Common myeloid progenitor, CD34-positive (primary cell): Measurements from ENCODE around the gene ATP5PO.
A peak's percentile ranks its signal among the peaks of the same experiment; 100 is the strongest.
"Not testable (repeated sequence)": the region's sequence is repeated elsewhere in the genome, so short reads cannot be mapped to it uniquely, and the experiment has no call there.

Experiments
- CTCF ChIA-PET: fragments of 350-600 bp; sonication (Branson Sonifier 250); formaldehyde crosslinking; loops from one replicate; lab custom pipeline; 2021; ENCODE audit warnings: antibody characterized with exemption; lab: Charles Lee
- POLR2A ChIA-PET: fragments of 350-600 bp; sonication (Branson Sonifier 250); formaldehyde crosslinking; loops from one replicate; lab custom pipeline; 2021; ENCODE audit warnings: antibody characterized with exemption; lab: Charles Lee
- DNase-seq, 3 donors: peaks; one replicate each; pipeline versions ENCODE4 v3.0.0 to v3.0.0-alpha.2; 2013
- H3K27ac ChIP-seq, 2 experiments: 1 replicate in 1 of 2; 2 replicates in 1 of 2; pipeline ENCODE4 v1.7.0; 2013; ENCODE audit warnings: inconsistent platforms in 2 of 2, low read length in 2 of 2, mild to moderate bottlenecking in 2 of 2, low read depth in 1 of 2, moderate library complexity in 1 of 2; ENCODE audit not compliant: severe bottlenecking in 2 of 2, insufficient read depth in 1 of 2, poor library complexity in 1 of 2
- H3K27me3 ChIP-seq, 5 experiments: replicated peaks in 2 of 5; 1 replicate in 3 of 5; 2 replicates in 2 of 5; pipeline versions ENCODE4 v1.6.1 to v1.7.0; 2013; ENCODE audit warnings: low read length in 4 of 5, mild to moderate bottlenecking in 2 of 5, moderate library complexity in 2 of 5, inconsistent platforms in 1 of 5; ENCODE audit not compliant: insufficient read depth in 5 of 5, control insufficient read depth in 4 of 5
- H3K36me3 ChIP-seq, 4 experiments: 1 replicate in 2 of 4; 2 replicates in 2 of 4; pipeline versions ENCODE4 v1.6.1 to v1.7.0; 2013; ENCODE audit warnings: low read length in 3 of 4, control low read depth in 1 of 4, mild to moderate bottlenecking in 1 of 4; ENCODE audit not compliant: control insufficient read depth in 4 of 4, insufficient read depth in 4 of 4
- H3K4me1 ChIP-seq, 4 experiments: 1 replicate in 3 of 4; 2 replicates in 1 of 4; pipeline versions ENCODE4 v1.6.1 to v1.7.1; 2013; ENCODE audit warnings: low read length in 3 of 4, mild to moderate bottlenecking in 3 of 4, control low read depth in 1 of 4, inconsistent platforms in 1 of 4, moderate library complexity in 1 of 4; ENCODE audit not compliant: control insufficient read depth in 4 of 4, insufficient read depth in 4 of 4; ENCODE audit errors: control extremely low read depth in 1 of 4
- H3K4me3 ChIP-seq, 7 experiments: 1 replicate in 4 of 7; 2 replicates in 3 of 7; pipeline versions ENCODE4 v1.5.1 to v1.7.0; 2013; ENCODE audit warnings: mild to moderate bottlenecking in 7 of 7, low read length in 6 of 7, moderate library complexity in 6 of 7, inconsistent platforms in 2 of 7, low read depth in 2 of 7, control low read depth in 1 of 7; ENCODE audit not compliant: insufficient read depth in 4 of 7, control insufficient read depth in 1 of 7; ENCODE audit errors: extremely low read depth in 1 of 7
- H3K9me3 ChIP-seq, 5 experiments: 1 replicate in 4 of 5; 2 replicates in 1 of 5; pipeline versions ENCODE4 v1.6.1 to v1.7.1; 2013; ENCODE audit warnings: low read length in 4 of 5, mild to moderate bottlenecking in 2 of 5, inconsistent platforms in 1 of 5, low read depth in 1 of 5, moderate library complexity in 1 of 5; ENCODE audit not compliant: control insufficient read depth in 4 of 5, insufficient read depth in 2 of 5; ENCODE audit errors: control extremely low read depth in 1 of 5
- WGBS: methylation state at CpG from one replicate; pipeline ENCODE4 v1.1.5; 2013; ENCODE audit not compliant: insufficient coverage; 5-methylcytosine and 5-hydroxymethylcytosine counted together

ATP5PO gene

DNA sequence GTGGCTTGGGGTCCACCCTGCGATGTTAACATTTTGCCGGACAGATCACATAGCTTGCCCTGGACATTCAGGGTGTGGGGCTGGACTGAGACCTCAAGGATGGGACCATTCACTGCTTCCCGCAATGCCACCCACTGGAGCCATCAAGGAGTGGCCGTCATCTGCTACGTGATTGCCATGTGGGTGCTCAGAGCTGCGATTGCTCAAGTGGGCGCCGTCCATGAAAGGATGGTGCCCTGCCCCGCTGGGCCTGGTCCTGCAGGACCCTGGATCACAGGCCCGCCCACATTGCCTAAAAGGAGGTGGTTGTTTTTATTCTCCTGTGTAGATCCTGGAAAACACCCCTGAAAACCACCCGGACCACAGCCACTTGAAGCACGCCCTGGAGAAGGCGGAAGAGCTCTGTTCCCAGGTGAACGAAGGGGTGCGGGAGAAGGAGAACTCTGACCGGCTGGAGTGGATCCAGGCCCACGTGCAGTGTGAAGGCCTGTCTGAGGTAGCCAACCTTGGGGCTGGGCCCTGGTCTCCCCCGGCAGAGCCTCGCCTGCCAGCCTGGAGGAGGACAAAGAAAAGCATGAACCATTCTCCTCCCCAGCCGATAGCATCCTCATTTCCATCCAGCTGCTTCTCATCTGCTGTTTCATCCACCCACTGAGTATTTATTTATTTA is 40.4 kb downstream of the ATP5PO start:
- Histone ChIP-seq H3K4me3 (no peak overlapping the region), H3K4me1 (no peaks in the 10 kb centered on the region), H3K9me3 (no peaks in the 10 kb centered on the region), H3K27me3 (peaks cover 0 to 2% (median 0%) of the 10 kb centered on the region in 5 experiments), H3K27ac (no peak overlapping the region), H3K36me3 (no peaks in the 10 kb centered on the region)
- ChIA-PET CTCF (no interaction called here), POLR2A (no interaction called here)
- no peak for DNase-seq
- 96% methylated on average over 17 of the region's 20 CpGs for WGBS

DNA sequence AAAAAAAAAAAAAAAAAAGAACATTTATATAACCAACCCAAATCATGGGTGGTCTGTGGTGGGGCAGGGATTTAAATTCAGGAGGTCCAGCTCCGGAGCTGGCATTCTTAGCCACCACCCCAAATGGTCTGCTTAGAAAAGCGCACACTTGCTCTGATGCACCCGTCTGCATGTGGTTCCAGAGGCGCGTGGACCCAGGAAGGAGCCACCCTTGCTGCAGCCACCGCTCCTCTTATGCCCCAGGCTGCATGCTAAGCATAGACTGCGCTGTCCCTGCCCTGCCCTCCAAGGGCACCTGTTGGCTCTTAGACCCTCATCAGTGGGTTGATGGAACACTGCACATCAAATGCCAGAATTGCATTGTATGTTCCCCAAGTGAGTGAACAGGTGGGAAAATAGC is 41.4 kb downstream of the ATP5PO start:
- Histone ChIP-seq H3K36me3 (no peaks in the 10 kb centered on the region), H3K4me1 (no peaks in the 10 kb centered on the region), H3K27ac (no peak overlapping the region), H3K27me3 (peaks cover 0 to 2% (median 0%) of the 10 kb centered on the region in 5 experiments), H3K4me3 (no peak overlapping the region), H3K9me3 (no peaks in the 10 kb centered on the region)
- POLR2A ChIA-PET = no interaction called here
- CTCF ChIA-PET = no interaction called here
- no peak for DNase-seq
- 98% methylated on average over 4 of the region's 7 CpGs for WGBS

GRCh38 chr21:33872881-33873515 is 42.6 kb downstream of the ATP5PO start:
- H3K4me3 ChIP-seq = no peak overlapping the region
- H3K27me3 ChIP-seq = peaks cover 0 to 2% (median 0%) of the 10 kb centered on the region in 5 experiments
- CTCF ChIA-PET = no interaction called here
- H3K27ac ChIP-seq = no peak overlapping the region
- POLR2A ChIA-PET = no interaction called here
- no peaks in the 10 kb centered on the region for H3K9me3 ChIP-seq
- no peak for DNase-seq
- H3K4me1 ChIP-seq = no peaks in the 10 kb centered on the region
- WGBS = 100% methylated on average over 4 of the region's 4 CpGs
- H3K36me3 ChIP-seq = no peaks in the 10 kb centered on the region

- ChIA-PET POLR2A (no interaction called here), CTCF (no interaction called here)
- Histone ChIP-seq H3K36me3 (no peaks in the 10 kb centered on the region), H3K27ac (no peak overlapping the region), H3K27me3 (no peaks in the 10 kb centered on the region), H3K4me3 (no peak overlapping the region), H3K9me3 (no peaks in the 10 kb centered on the region), H3K4me1 (no peaks in the 10 kb centered on the region)
- 97% methylated on average over 4 of the region's 5 CpGs for WGBS
- no peak for DNase-seq
Observed at GRCh38 chr21:33871171-33871570, 44.4 kb downstream of the ATP5PO start.

GRCh38 chr21:33870768-33871167 is 44.8 kb downstream of the ATP5PO start:
- Histone ChIP-seq H3K4me1 (no peaks in the 10 kb centered on the region), H3K4me3 (no peak overlapping the region), H3K27me3 (no peaks in the 10 kb centered on the region), H3K36me3 (no peaks in the 10 kb centered on the region), H3K27ac (no peak overlapping the region), H3K9me3 (no peaks in the 10 kb centered on the region)
- ChIA-PET CTCF (no interaction called here), POLR2A (no interaction called here)
- WGBS = 95% methylated on average over 4 of the region's 4 CpGs
- DNase-seq = no peak

- Histone ChIP-seq H3K36me3 (no peaks in the 10 kb centered on the region), H3K27me3 (no peaks in the 10 kb centered on the region), H3K4me3 (no peak overlapping the region), H3K27ac (no peak overlapping the region), H3K9me3 (no peaks in the 10 kb centered on the region), H3K4me1 (no peaks in the 10 kb centered on the region)
- CTCF ChIA-PET = no interaction called here
- no peak for DNase-seq
- POLR2A ChIA-PET = no interaction called here
Observed at GRCh38 chr21:33869873-33870272, 45.7 kb downstream of the ATP5PO start.

DNA sequence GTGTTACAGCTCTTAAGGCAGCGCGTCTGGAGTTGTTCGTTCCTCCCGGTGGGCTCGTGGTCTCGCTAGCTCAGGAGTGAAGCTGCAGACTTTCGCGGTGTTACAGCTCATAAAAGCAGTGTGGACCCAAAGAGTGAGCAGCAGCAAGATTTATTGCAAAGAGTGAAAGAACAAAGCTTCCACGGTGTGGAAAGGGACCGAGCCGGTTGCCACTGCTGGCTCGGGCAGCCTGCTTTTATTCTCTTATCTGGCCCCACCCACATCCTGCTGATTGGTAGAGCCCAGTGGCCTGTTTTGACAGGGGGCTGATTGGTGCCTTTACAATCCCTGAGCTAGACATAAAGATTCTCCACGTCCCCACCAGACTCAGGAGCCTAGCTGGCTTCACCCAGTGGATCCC is 47.7 kb downstream of the ATP5PO start:
- CTCF ChIA-PET, H3K27me3 ChIP-seq, POLR2A ChIA-PET, H3K9me3 ChIP-seq, H3K27ac ChIP-seq, H3K36me3 ChIP-seq, H3K4me1 ChIP-seq: not testable (repeated sequence)
- DNase-seq = peak in 1 of 3 donors; percentile 13
- WGBS = 18% methylated on average over 12 of the region's 13 CpGs
- peak overlapping the region in 1 of 7 experiments; percentile 52 for H3K4me3 ChIP-seq
